ENCODE results near the gene BCR.

- TF ChIP-seq POLR2A (IDR thresholded peaks at IDR 0.05): no peak
- TF ChIP-seq CTCF (IDR thresholded peaks at IDR 0.05): no peak
Measured at GRCh38 chr22:23149743-23150238, 30.5 kb upstream of the BCR start.
